Loucy (cell line): ENCODE data around the gene NEIL3.

Experiments
- H2AFZ ChIP-seq: fragments of 200-600 bp; sonication (generic); 2 replicates; pipeline ENCODE4 v1.6.0; 2016; ENCODE audit warnings: antibody characterized with exemption, mild to moderate bottlenecking, low read length, moderate library complexity
- H3F3A ChIP-seq: fragments of 200-600 bp; 2 replicates; pipeline ENCODE4 v1.6.0; 2016; ENCODE audit warnings: antibody characterized with exemption, low read depth, mild to moderate bottlenecking
- H3K27me3 ChIP-seq: fragments of 200-600 bp; sonication (generic); 2 replicates; pipeline ENCODE4 v1.6.1; 2014; ENCODE audit warnings: low read length, mild to moderate bottlenecking; ENCODE audit not compliant: insufficient read depth, poor library complexity, severe bottlenecking
- H3K36me3 ChIP-seq: fragments of 200-600 bp; sonication (generic); 2 replicates; pipeline ENCODE4 v1.6.1; 2016; ENCODE audit warnings: low read length; ENCODE audit not compliant: insufficient read depth
- H3K4me1 ChIP-seq: fragments of 200-600 bp; sonication (generic); 2 replicates; pipeline ENCODE4 v1.5.1; 2014; ENCODE audit warnings: low read length, mild to moderate bottlenecking; ENCODE audit not compliant: insufficient read depth, poor library complexity, severe bottlenecking
- H3K4me2 ChIP-seq: fragments of 200-600 bp; sonication (generic); 2 replicates; pipeline ENCODE4 v1.6.0; 2014; ENCODE audit warnings: antibody characterized with exemption, low read length, low read depth, mild to moderate bottlenecking; ENCODE audit not compliant: poor library complexity, severe bottlenecking
- H3K4me3 ChIP-seq: fragments of 200-600 bp; sonication (generic); 2 replicates; pipeline ENCODE4 v1.5.1; 2014; ENCODE audit warnings: low read length, mild to moderate bottlenecking, mixed read lengths; ENCODE audit not compliant: poor library complexity, severe bottlenecking
- H3K79me2 ChIP-seq: fragments of 200-600 bp; sonication (generic); 2 replicates; pipeline ENCODE4 v1.6.1; 2014; ENCODE audit warnings: low read length; ENCODE audit not compliant: insufficient read depth
- H3K9ac ChIP-seq: fragments of 200-600 bp; sonication (generic); 2 replicates; pipeline ENCODE4 v1.6.0; 2014; ENCODE audit warnings: mild to moderate bottlenecking, low read depth, low read length, moderate library complexity; ENCODE audit not compliant: poor library complexity, severe bottlenecking
- H3K9me2 ChIP-seq: fragments of 200-600 bp; sonication (generic); replicated peaks from 2 replicates; pipeline ENCODE4 v1.6.1; 2016; ENCODE audit warnings: low read depth, low read length, mixed read lengths
- H3K9me3 ChIP-seq: fragments of 200-600 bp; sonication (generic); 2 replicates; pipeline ENCODE4 v1.6.1; 2014; ENCODE audit warnings: mild to moderate bottlenecking, antibody characterized with exemption, low read length, low read depth; ENCODE audit not compliant: insufficient read depth
- H4K20me1 ChIP-seq: fragments of 200-600 bp; sonication (generic); 2 replicates; pipeline ENCODE4 v1.6.0; 2014; ENCODE audit warnings: antibody characterized with exemption, low read length, mild to moderate bottlenecking; ENCODE audit not compliant: insufficient read depth, poor library complexity, severe bottlenecking
- CTCF ChIP-seq: fragments of 200-600 bp; sonication (generic); conservative IDR thresholded peaks from 2 replicates; pipeline ENCODE4 v1.5.1; 2014; ENCODE audit warnings: mild to moderate bottlenecking, antibody characterized with exemption, low read length
- EZH2phosphoT487 ChIP-seq: fragments of 200-600 bp; IDR thresholded peaks from 2 replicates; pipeline ENCODE4 v1.6.1; 2018; ENCODE audit warnings: antibody characterized with exemption, mild to moderate bottlenecking, moderate library complexity, borderline replicate concordance

Gene NEIL3

GRCh38 chr4:177349191-177349590, 39.5 kb downstream of the NEIL3 start:
- H3K79me2 ChIP-seq: no peaks in the 10 kb centered on the region
- peaks cover 51% of the 10 kb centered on the region; the same call in 1 of the 2 replicates for H3K36me3 ChIP-seq
- no peaks in the 10 kb centered on the region for H3K27me3 ChIP-seq
- H3K9me2 ChIP-seq: no peaks in the 10 kb centered on the region
- no peaks in the 10 kb centered on the region for H3K4me1 ChIP-seq
- no peak overlapping the region for H3K9ac ChIP-seq
- no peak overlapping the region for H3K4me2 ChIP-seq
- no peaks in the 10 kb centered on the region for H3F3A ChIP-seq
- no peak overlapping the region for H2AFZ ChIP-seq
- H3K9me3 ChIP-seq: no peaks in the 10 kb centered on the region
- H3K4me3 ChIP-seq: no peak overlapping the region
- H4K20me1 ChIP-seq: no peaks in the 10 kb centered on the region
- TF ChIP-seq EZH2phosphoT487 (no peak), CTCF (no peak)

- Histone ChIP-seq H3K9ac (no peak overlapping the region), H3K4me1 (no peaks in the 10 kb centered on the region), H3K9me2 (no peaks in the 10 kb centered on the region), H2AFZ (no peak overlapping the region), H3F3A (no peaks in the 10 kb centered on the region), H3K79me2 (no peaks in the 10 kb centered on the region), H3K4me3 (no peak overlapping the region), H3K9me3 (no peaks in the 10 kb centered on the region), H4K20me1 (no peaks in the 10 kb centered on the region), H3K4me2 (no peak overlapping the region), H3K36me3 (peaks cover 51% of the 10 kb centered on the region; the same call in 1 of the 2 replicates), H3K27me3 (no peaks in the 10 kb centered on the region)
- TF ChIP-seq CTCF (no peak), EZH2phosphoT487 (no peak)
These were observed 42.1 kb downstream of the NEIL3 start for GRCh38 chr4:177351622-177352244.

- Histone ChIP-seq H3K4me2 (no peak overlapping the region), H3K9me2 (no peaks in the 10 kb centered on the region), H3F3A (no peaks in the 10 kb centered on the region), H3K79me2 (no peaks in the 10 kb centered on the region), H4K20me1 (no peaks in the 10 kb centered on the region), H3K9ac (no peak overlapping the region), H3K27me3 (no peaks in the 10 kb centered on the region), H3K9me3 (no peaks in the 10 kb centered on the region), H3K4me3 (no peak overlapping the region), H3K4me1 (no peaks in the 10 kb centered on the region), H2AFZ (no peak overlapping the region), H3K36me3 (peaks cover 32% of the 10 kb centered on the region; the same call in 1 of the 2 replicates)
- TF ChIP-seq CTCF (no peak), EZH2phosphoT487 (no peak)
These were observed 46.5 kb downstream of the NEIL3 start for GRCh38 chr4:177356206-177356605.
